Kidney tubule cell (primary cell): ENCODE measurements around the gene NOTUM.

Source experiments
- DNase-seq: peaks from one replicate; pipeline ENCODE4 v3.0.0-alpha.2; 2018; ENCODE audit warnings: low spot score

NOTUM gene

DNA sequence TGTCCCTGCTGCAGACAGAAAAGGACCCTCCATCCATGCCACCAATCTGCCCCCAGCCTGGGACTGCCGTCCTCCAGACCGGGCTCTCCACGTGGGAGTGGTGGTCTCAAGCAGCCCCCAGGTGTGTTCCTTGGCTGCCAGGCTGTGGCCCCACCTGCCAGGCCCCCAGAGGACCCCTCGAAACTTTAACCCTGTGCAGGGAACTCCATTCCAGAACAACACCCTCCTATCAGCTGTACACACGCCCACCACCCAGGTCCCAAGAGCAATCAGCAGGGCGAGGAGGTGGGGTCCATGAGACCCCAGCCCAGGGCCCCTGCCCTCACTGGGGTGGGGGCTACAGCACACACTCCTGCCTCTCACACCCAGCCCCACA, 25.3 kb downstream of the NOTUM start:
- no peak for DNase-seq

DNA sequence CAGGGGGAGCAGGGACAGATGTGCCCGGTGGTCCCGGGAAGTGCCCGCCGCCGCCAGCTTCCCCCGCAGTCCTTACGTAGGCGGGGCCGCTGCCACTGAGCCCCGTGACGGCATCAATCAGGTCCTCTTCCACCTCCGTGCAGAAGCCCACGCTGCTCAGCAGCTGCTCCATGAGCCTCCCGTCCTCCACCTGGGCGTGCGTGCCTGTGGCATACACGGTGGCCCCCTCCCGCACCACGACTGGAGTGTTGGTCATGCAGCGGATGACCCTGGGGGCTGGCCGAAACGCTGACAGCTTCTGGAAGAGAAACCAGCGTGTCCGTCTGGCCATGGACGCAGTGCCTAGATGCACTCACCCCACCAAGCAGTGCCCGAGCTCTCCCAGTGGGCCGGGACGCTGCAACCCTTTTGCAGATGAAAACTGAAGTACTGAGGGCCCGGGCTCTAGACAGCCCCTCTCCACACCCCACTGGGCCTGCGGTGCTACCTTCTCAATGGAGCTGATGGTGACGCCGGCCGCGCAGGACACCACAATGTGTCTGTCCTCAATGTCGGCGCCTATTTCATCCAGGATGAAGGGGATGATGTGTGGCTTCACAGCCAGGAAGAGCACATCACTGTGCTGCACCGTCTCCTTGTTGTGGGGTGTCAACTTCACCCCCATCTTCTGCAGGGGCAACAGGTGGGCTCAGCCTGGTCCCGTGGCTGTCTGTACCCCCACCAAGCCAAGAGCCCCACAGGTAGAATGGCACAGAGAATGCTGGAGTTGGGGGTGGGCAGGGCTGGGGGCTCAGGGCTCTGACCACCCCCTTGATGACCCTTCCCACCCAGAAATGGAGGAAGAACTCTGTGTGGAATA, 25.9 kb downstream of the NOTUM start:
- no peak for DNase-seq

DNA sequence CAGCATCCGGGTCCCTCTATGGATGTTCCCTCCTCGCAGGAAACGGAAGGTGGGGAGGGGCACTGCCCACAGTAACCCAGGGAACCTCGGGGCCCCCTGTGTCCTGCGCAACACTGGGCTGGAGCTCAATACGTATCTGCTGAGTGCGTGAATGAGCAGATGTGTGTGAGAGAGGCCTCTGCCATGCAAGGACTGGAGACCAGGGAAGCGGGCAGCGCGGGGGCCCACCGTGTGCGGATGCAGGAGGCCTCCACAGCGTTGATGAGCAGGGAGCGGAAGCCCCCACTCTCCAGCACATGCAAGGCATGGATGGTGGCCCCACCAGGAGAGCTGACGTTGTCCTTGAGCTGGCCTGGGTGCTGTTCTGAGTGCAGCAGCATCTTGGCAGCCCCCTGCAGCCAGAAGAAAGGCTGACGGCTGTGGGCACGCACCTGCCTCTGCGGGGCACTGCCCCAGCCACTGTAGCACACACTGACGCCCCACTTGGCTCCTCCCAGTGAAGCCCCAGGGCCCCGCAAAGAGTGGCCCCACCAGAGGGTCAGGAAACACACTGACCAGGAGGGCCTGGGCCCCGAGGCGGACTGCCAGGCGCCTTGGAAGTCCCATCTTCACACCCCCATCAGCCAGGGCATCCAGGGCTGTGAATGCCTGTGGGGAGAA, 26.8 kb downstream of the NOTUM start:
- DNase-seq = no peak

DNA sequence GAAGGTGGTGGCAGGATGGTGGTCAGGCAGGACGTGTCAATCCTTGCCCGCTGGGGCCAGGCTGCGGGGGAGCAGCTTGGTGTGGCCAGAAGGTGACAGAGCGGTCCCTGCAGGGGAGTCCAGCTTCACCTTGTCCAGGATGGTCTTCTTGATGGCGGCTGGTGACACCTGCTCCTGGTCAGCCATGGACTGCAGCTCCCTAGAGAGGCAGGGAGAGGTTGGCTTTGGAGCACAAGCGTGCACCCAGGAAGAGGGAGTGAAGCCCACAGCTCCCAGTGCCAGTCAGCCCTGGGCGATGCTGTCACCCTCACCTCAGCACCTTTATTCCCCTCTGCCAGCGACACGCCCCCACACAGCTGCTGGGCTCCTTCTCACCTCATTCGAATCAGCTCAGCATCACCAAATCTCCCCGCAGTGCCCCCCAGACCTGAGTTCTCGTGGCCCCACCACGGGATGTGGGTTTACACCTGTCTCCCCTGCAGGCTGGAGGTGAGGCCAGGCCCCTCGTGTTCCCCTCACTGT, 27.7 kb downstream of the NOTUM start:
- no peak for DNase-seq

DNA sequence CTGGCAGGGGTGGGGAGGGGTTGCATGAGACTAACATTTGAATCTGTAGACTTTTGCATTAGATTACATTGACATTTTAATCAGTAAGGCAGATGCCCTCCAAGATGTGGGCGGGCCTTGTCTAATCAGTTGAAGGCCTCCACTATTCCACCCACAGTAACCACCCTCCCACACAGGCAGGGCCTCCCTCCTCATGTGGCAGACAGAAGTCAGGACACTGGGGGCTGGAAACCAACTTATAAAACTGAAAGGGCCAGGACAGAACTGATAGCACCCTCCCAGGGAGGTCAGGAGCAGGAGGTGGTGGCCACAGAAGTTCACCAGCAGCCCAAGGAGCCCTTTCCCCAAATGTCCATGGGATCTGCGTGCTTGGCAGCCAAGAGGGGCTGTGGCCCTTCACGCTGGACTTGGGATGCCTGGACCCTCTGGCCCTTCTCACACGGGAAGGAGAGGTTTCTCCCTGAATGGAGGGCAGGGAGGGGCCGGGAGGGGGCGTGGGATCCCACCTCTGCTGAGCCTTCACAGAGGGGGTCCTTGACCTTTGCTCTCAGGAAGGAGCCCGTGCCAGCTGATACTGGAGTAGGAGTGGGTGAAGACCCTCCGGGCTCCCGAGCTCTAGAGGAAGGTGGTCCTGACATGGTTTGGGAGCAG, 28.5 kb downstream of the NOTUM start:
- DNase-seq = no peak

DNA sequence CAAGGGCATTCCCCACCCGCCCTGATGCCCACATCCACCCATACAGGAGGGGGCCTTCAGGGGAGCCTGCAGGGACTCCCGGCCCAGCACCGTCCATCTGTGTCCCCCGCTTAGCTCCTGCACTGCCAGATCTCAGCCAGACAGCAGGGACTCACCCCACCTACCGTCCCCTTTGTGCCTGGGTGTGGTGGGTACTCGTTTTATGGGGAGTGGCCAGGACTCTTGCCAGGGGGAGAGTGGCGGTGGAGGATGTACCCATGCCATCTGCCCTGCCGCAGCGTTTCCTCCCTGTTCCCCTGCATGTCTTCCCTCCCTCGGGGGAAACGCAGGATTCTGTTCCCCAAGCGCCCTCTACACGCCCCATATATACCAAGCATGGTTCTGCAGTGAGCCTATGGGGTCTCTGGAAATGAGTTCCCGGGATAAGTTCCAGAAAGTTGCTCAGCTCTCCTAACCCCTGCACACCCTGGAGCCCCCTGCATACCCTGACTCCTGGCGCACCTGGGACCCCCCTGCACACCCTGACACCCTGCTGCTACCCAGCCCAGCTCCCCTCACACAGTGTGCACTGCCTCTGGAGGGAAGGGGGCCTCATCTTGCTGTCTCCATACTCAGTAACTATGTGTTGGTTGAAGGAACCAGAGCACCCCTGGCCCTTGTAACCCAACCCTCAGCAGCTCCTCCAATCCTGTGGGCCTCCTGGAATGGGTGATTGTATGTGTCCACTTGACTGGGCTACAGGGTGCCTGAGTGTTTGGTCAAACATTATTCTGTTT, 29.2 kb downstream of the NOTUM start:
- DNase-seq = no peak

DNA sequence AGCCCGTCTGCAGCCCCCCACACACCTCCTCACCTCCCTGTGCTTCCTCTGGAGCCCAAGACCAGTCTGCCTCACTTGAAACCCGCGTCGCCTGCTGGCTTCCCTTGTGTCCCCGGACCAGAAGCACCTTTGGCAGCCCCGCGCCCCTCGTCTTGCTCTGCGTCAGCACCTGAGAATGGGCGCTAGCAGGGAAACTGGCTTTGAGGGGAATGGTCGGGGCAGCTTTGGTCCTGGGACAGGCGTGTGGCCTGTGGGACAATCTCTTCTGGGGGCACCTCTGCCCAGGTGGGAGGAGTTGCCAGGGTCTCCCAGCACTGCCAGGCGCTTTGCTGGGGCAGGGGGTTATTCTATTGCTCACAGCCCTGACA, 29.8 kb downstream of the NOTUM start:
- DNase-seq = no peak

DNA sequence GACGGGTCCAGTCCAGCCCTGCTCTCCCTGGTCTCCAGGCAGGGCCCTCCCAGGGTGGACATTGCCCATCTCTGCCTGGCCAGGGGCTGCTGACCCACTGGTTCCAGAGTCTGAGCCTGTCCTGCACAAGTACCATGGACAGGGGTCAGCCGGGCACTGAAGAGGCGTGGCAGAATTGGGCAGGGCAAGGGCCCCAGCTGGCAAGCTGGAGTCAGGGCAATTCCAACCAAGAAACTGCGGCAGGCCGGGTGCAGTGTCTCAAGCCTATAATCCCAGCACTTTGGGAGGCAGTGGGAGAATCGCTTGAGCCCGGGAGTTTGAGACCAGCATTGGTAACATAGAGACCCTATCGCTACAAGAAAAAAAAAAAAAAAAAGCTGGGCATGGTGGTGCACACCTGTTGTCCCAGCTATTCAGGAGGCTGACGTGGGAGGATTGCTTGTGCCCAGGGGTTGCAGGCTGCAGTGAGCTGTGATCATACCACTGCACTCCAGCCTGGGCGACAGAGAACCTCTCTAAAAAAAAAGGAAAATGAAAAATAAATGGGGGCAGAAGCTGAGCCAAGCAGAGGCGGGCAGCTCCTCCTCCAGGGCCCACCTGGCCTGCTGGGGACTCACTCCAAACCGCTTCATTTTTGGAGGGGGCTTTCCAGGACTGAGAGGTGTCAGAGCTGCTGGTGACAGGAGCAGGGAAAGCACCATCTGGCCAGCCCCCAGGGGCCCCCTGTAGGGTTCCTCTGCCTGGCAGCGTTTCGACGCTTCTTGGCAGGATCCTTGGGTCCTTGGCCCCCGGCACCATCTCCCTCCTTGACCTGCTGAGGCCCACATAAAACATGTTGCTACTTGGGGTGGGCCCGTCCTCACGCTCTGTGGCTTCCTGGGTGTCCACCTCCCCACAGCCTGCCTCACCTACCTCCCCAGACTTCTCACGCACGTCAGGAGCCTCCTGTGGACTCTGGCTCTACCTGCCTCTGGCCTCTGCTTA, 30.6 kb downstream of the NOTUM start:
- peak; percentile 11 for DNase-seq

DNA sequence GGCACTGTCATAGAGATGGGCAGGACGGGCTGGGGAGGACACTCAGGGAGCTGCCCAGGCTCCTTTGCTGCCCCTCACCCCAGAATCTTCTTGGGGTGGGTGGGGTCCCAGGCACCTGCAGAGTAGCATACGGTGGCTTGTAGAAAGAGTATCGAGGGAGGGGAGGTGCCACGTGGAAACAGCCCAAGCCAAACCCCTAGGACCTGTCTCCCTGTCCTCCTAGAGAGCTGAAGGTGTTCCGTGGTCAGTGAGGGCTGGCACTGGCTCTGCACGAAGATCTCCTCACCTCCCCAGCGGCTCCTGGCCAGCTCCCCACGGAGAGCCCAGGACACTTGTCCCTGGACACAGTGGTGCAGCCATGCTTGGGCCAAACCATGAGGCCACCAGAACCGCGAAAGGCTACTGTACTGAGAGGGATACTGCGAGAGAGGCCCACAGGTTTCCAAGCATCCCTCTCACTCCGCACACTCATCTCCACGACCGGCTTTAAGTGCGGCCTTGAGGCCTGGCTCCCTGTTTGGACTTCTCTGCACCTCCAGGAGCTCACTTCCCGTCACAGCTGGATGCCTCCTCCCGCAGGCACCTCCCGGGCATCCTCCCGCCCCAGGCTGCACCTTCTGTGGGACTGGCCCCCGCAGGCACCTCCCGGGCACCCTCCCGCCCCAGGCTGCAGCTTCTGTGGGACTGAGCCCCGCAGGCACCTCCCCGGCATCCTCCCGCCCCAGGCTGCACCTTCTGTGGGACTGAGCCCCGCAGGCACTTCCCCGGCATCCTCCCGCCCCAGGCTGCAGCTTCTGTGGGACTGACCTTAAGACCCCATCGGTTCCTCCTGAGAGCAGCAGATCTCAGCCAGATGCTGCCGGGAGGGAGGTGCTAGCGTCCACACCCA, 31.5 kb downstream of the NOTUM start:
- DNase-seq = no peak

DNA sequence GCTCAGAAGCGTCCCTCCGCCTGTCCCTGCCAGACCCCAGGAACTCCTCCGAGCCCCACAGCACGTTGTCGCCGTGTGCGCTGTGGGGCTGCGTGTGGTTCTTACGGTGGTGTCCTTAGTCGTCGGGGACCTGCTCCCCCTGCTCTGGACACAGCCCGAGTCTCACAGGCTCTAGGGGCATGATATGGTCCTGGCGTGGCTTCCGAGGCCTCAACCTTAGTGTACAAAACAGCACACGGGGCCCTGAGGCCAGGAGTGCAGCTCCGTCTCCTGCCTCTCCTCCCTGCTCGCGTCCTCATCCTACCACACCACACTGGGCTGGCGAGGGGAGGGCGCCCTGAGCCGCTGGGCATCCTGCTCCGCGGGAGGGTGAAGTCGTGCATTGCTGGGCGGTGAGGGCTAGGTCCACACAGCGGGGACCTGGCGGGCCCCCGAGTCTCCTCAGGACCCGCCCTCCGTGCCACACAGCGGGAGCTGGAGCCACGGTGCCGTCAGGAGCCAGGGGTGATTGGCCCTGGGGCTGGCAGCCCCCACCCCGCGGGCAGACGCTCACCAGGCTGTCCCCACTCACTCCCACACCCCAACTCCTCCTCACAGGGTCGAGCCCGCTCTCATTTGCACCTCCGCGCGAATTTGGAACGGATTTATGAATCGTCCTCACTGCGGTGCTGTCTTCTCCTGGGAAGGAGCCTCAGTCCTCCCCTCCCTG, 32.3 kb downstream of the NOTUM start:
- DNase-seq = peak; percentile 23

DNA sequence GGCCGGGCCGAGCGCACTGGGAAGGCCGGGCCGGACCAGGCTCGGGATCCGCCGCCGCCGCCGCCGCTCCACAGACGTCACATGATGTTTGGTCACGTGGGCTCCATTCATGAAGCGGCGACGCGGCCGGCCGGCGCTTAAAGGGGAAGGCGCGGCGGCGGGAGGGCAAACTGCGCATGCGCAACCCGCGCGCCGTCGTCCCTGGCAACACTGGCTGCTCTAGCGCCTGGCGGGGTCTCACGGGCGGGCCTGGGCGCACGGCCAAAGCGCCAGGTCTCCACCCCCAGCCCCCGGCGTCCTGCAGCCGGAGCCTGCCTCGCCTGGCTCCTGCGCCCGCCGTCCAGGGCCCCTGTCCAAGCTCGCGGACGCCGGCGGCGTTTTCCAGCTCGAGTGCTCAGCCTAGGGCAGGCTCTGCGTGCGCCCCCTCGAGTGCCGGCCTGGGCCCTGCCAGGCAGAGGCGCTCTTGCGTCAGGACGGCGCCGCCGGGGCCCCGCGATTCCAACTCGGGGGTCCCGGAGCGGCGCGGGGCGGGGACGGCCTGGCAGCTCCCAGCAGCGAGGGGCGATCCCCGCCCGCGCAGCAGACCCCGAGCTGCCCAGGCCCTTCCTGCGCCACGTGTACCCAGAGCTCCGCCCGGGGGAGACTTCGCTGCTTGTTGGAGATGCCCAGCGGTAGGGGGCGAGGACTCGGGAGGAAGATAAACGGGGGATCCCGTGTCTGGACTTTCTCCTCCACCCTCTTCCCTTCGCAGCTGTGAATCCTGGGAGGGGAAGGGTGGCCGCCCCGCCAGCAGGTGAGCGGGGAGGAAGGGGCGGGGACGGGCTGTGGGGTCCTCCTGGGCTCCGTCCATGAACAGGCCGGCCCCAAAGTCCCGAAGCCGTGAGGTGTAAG, 33.1 kb downstream of the NOTUM start, which contains the start of gene MAFG:
Gene MAFG (minus strand): TSS at position 83 of the 891 bp plus-strand sequence. CDS start 4,550 bp downstream, outside the sequence.
- peak; percentile 95 for DNase-seq

DNA sequence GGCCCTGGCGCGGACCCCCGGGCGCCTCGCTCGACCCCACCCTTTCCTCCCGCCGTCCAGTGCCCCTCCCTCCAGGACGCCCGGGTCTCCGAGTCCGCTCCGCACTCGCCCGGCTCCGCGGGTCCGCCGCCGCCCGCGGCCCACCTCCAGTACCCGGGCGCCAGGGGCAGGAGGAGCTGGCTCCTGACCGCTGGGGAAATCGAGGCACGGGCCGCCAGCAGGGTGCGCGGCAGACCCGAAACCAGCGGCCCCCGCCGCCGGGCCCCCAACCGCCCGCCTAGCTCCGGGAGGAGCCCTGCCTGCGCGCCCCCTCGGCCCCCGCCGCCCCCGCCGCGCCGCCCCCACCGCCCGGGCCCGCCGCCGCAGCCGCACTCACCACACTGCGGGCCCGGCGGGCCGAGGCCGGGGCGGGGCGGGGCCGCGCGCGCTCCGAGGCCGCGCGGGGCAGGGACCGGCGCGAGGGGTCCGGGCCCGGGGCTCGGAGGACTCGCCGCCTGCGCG, 33.8 kb downstream of the NOTUM start:
- DNase-seq = no peak

DNA sequence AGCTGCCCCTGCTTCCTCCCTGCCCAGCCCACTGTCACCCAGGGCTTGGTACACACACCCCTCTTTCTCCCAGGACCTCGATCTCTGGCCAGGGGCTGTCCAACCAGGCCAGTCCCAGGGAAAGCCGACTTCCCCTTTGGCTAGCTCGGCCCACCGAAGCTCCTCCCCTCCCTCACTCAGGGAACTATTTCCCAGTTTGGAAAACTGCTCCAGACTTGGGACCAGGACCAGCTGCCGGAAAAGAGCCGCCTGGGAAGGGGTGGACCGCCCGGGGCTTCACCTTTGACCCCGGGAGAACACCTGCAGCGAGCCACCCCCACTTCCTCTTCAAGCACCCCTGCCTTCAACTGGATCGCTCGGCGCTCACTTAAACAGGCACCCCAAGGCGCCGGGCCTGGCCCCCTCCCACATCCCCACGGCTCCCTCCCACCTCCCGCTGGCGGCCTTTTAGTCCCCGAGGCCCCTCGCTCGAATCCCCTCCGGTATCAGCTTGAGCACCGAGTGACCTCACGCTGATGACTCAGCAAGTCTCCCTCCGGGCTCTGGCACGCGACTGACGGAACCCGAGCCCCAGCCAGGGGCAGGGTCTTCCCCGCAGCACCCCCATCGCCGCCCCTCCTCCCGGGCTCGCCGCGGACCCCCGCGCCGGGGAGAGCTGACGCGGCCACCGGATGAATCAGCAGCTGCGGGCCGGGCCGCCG, 34.4 kb downstream of the NOTUM start:
- peak; percentile 93 for DNase-seq

DNA sequence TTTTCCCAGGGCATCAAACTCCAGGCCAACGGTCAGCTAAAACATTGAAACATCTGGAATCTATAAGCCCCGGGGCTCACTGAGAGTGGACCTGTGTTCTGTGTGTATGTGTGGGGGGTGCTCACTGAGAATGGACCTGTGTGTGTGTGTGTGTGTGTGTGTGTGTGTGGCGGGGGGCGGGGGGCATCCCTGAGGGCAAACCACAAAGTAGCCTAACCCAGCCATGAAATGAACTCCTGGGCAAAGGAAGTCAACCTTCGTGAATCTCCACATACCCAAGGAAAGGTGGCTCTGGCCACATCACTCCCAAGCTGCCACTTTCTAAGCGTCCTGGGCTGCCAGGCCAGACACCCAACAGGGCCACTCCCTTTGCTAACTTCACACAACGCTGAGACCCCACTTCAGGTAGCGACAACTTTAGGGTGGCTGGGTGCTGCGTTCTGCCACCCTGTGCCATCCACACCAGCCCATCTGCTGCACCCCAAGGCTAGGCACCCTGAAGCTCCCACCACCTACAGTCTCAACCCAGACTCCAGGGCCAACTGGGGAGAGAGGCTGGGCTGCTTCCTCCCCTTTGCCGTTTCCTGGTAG, 35.0 kb downstream of the NOTUM start:
- no peak for DNase-seq

DNA sequence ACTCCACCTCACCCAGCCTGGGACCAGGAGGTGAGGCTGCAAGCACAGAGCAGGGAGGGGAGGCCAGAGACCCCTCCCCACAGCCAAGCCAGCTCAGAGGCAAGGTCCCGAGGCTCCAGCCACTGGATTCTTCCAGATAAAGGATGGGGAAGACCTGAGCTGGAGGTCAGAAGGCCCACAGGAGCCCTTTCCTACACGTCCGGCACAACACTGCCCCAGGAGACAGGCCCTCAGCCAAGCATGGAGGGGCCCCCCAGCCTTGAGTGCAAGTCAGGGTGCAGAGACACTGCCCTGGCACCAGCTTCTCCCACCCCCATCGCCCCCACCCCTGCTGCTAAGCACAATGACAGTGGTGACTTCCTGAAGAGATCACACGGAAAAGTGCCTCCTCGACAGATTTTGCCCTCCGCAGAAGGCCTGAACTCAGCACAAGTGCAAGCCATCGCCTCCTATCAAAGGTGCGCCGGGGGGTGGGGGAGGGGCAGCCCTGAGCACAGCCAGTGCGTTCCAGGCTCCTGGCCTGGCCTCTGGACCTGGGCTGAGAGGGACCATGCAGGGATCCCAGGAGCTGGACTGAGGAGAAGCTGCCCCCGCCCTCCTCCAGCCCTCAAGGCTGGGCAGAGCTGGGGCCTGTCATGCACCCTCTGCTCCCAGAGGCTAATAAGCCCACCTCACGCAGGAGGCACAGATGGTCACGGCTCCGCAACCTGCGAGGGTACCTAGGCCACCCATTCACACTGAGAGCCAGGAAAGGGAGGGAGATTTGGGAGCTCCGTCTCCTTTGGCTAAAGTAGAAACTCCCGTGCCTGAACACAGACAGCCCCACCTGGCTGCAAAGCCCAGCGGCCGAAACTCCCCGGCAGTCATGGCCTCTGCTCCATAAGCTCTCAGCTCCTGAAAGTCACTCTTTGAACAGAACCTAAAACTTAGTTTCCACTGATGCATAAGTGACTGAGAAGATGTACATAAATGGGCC, 36.1 kb downstream of the NOTUM start:
- DNase-seq = no peak
